ENCODE results near the gene PLXDC2. TPM values are rescaled to one million over a fixed set of nuclear protein-coding genes. Genes with fewer than 3 reads are reported as not detected.

The PLXDC2 gene
- total and polyA plus RNA-seq, 8 donors = 2.1 to 57.2 (median 11.2) TPM

DNA sequence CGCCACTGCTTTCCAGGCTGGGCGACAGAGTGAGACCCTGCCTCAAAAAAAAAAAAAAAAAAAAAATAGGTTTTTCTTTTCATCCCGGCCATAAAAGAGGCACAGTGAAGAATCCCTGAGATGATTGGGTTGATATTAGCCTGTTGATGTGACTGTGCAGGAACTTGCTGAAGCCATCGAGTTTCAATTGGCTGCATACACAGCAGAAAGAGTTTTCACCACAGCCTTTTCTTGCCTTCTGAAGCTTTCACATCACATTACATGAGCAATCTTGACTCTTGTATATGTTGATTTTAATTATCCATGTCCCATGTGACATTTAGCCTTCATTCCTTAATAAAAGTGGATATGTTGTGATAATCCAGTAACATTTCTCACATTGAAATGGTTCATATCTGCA is 14.9 kb upstream of the PLXDC2 start:
- Histone ChIP-seq H3K27ac (no peak overlapping the region), H3K36me3 (no peaks in the 10 kb centered on the region), H3K9me3 (peaks cover 0 to 12% (median 3%) of the 10 kb centered on the region in 4 donors), H3K27me3 (no peaks in the 10 kb centered on the region), H3K4me1 (no peaks in the 10 kb centered on the region), H3K4me3 (no peak overlapping the region)
- TF ChIP-seq CTCF (IDR thresholded peaks at IDR 0.05) (no peak), EP300 (IDR thresholded peaks at IDR 0.05) (no peak), POLR2A (IDR thresholded peaks at IDR 0.05) (no peak), POLR2AphosphoS5 (IDR thresholded peaks at IDR 0.05) (no peak)
- WGBS, 5 donors = 85 to 98% (median 88%) methylated on average over 4 of the region's 4 CpGs
- no peak for DNase-seq
- intact Hi-C loops (cut with DNase I; ENCODE audit: low total_unique reads) = no loop called here

- TF ChIP-seq POLR2AphosphoS5 (IDR thresholded peaks at IDR 0.05) (no peak), EP300 (IDR thresholded peaks at IDR 0.05) (no peak), CTCF (IDR thresholded peaks at IDR 0.05) (no peak), POLR2A (IDR thresholded peaks at IDR 0.05) (no peak)
- H3K4me1 ChIP-seq = no peaks in the 10 kb centered on the region
- H3K4me3 ChIP-seq = no peak overlapping the region
- intact Hi-C loops (cut with DNase I; ENCODE audit: low total_unique reads) = no loop called here
- no peaks in the 10 kb centered on the region for H3K27me3 ChIP-seq
- H3K36me3 ChIP-seq = no peaks in the 10 kb centered on the region
- H3K9me3 ChIP-seq = peaks cover 0 to 7% (median 3%) of the 10 kb centered on the region in 4 donors
- 77 to 87% (median 85%) methylated on average over 2 of the region's 2 CpGs for WGBS, 5 donors
- no peak for DNase-seq
- H3K27ac ChIP-seq = no peak overlapping the region
Measured at GRCh38 chr10:19803676-19804075, 12.6 kb upstream of the PLXDC2 start.

GRCh38 chr10:19809481-19809880 is 6.8 kb upstream of the PLXDC2 start:
- no peaks in the 10 kb centered on the region for H3K4me1 ChIP-seq

GRCh38 chr10:19811540-19811939 is 4.7 kb upstream of the PLXDC2 start:
- H3K36me3 ChIP-seq = no peaks in the 10 kb centered on the region
- H3K27ac ChIP-seq = no peak overlapping the region
- peaks cover 9 to 19% (median 16%) of the 10 kb centered on the region in 4 donors for H3K4me1 ChIP-seq
- H3K9me3 ChIP-seq = no peaks in the 10 kb centered on the region
- DNase-seq = peak in 1 of 2 donors; percentile 51
- intact Hi-C loops (cut with DNase I; ENCODE audit: low total_unique reads) = no loop called here
- TF ChIP-seq POLR2A (IDR thresholded peaks at IDR 0.05) = no peak
- TF ChIP-seq POLR2AphosphoS5 (IDR thresholded peaks at IDR 0.05) = no peak
- TF ChIP-seq CTCF (IDR thresholded peaks at IDR 0.05) = peak in 2 of 7 experiments; percentile 14 to 28
- TF ChIP-seq EP300 (IDR thresholded peaks at IDR 0.05) = no peak
- H3K27me3 ChIP-seq = peaks cover 0 to 27% (median 19%) of the 10 kb centered on the region in 3 donors
- H3K4me3 ChIP-seq = no peak overlapping the region
- WGBS, 5 donors = 71 to 89% (median 79%) methylated on average over 1 of the region's 1 CpG

More at GRCh38 chr10:19809481-19809880, 6.8 kb upstream of the PLXDC2 start:
- H3K27me3 ChIP-seq = peaks cover 0 to 7% (median 0%) of the 10 kb centered on the region in 3 donors
- intact Hi-C loops (cut with DNase I; ENCODE audit: low total_unique reads) = no loop called here
- H3K9me3 ChIP-seq = peaks cover 0 to 6% (median 3%) of the 10 kb centered on the region in 4 donors
- H3K36me3 ChIP-seq = no peaks in the 10 kb centered on the region
- no peak overlapping the region for H3K4me3 ChIP-seq
- no peak for TF ChIP-seq CTCF (IDR thresholded peaks at IDR 0.05)
- no peak for TF ChIP-seq POLR2A (IDR thresholded peaks at IDR 0.05)
- TF ChIP-seq POLR2AphosphoS5 (IDR thresholded peaks at IDR 0.05) = no peak
- TF ChIP-seq EP300 (IDR thresholded peaks at IDR 0.05) = no peak
- 74 to 86% (median 82%) methylated on average over 3 of the region's 3 CpGs for WGBS, 5 donors
- no peak for DNase-seq
- no peak overlapping the region for H3K27ac ChIP-seq
